ENCODE results near the gene DGCR6L. TPM values are rescaled to one million over a fixed set of nuclear protein-coding genes. Genes with fewer than 3 reads are reported as not detected.
"Not testable (repeated sequence)": the region's sequence is repeated elsewhere in the genome, so short reads cannot be mapped to it uniquely, and the experiment has no call there.

The DGCR6L gene
- total RNA-seq (2021): 50.7 and 59.7 TPM in 2 replicates
- percentile 57 among the genes with signal in this experiment for Bru-seq, nascent RNA
- BruChase-seq, experiment 1, labeled RNA remaining after a 2-hour chase: percentile 63 among the genes with signal in this experiment
- BruChase-seq, experiment 2, labeled RNA remaining after a 6-hour chase: percentile 56 among the genes with signal in this experiment
- long read RNA-seq, transcript DGCR6L-201 (5 exons, 1,154 nt): major isoform, 98 of 130 reads
- long read RNA-seq, transcript DGCR6L-203 (4 exons, 935 nt): minor isoform, 9 of 130 reads
- long read RNA-seq, partial matches to known transcripts: 17 of 130 reads
- long read RNA-seq, other reads (novel, unspliced or antisense): 6 of 130 reads

GRCh38 chr22:20319745-20320658 is at the start of gene DGCR6L:
DGCR6L (minus strand) TSS chr22:20320060; CDS start chr22:20319988, 72 bp downstream.
- ChIA-PET POLR2A (ENCODE audit: low non-redundant PET) (interaction anchor here (0.5 to 0.6 kb wide), 2 partner anchors 88 to 98 kb away, joined by 3 to 24 read pairs; no protein-coding TSS in a partner anchor), CTCF (interaction anchor here (0.7 to 1.2 kb wide), 2 partner anchors 20 to 136 kb away, joined by 3 to 4 read pairs; no protein-coding TSS in a partner anchor)
- Histone ChIP-seq H3K9me3 (ENCODE audit: low read depth, low read length, poor library complexity, severe bottlenecking) (no peaks in the 10 kb centered on the region), H3K27me3 (replicated peaks; ENCODE audit: insufficient read depth, low read depth, low read length, poor library complexity) (no peaks in the 10 kb centered on the region), H3K36me3 (ENCODE audit: insufficient read depth, low read length, poor library complexity, severe bottlenecking) (no peaks in the 10 kb centered on the region), H3K27ac (ENCODE audit: low read depth, low read length, poor library complexity, severe bottlenecking) (peak within 1 kb of the TSS; percentile 96), H3K4me1 (ENCODE audit: insufficient read depth, low read length, poor library complexity, severe bottlenecking) (peaks cover 3% of the 10 kb centered on the region), H3K4me3 (ENCODE audit: low read depth, low read length, poor library complexity, severe bottlenecking) (peak within 1 kb of the TSS; percentile 95)
- intact Hi-C loops (cut with micrococcal nuclease; ENCODE audit: unreplicated experiment): loop anchor here (1.0 kb wide), 1 partner anchor 21 kb away; no protein-coding TSS in a partner anchor
- peak; percentile 98 for DNase-seq (ENCODE audit: low spot score)
- BruUV-seq (replicated peaks): no TSS peak
- TF ChIP-seq EZH2 (IDR thresholded peaks at IDR 0.05; ENCODE audit: borderline replicate concordance, low read depth, low read length, poor library complexity, severe bottlenecking) (no peak), CTCF (conservative IDR thresholded peaks at IDR 0.05; ENCODE audit: low read depth, low read length) (no peak)

- H3K27ac ChIP-seq (ENCODE audit: low read depth, low read length, poor library complexity, severe bottlenecking); POLR2A ChIA-PET (ENCODE audit: low non-redundant PET); H3K4me3 ChIP-seq (ENCODE audit: low read depth, low read length, poor library complexity, severe bottlenecking); intact Hi-C loops (cut with micrococcal nuclease; ENCODE audit: unreplicated experiment); H3K4me1 ChIP-seq (ENCODE audit: insufficient read depth, low read length, poor library complexity, severe bottlenecking); H3K36me3 ChIP-seq (ENCODE audit: insufficient read depth, low read length, poor library complexity, severe bottlenecking); DNase-seq (ENCODE audit: low spot score); H3K9me3 ChIP-seq (ENCODE audit: low read depth, low read length, poor library complexity, severe bottlenecking); CTCF ChIA-PET; H3K27me3 ChIP-seq (replicated peaks; ENCODE audit: insufficient read depth, low read depth, low read length, poor library complexity); BruUV-seq (replicated peaks): not testable (repeated sequence)
Observed at GRCh38 chr22:20368875-20369274, 49.0 kb upstream of the DGCR6L start.

- H3K36me3 ChIP-seq (ENCODE audit: insufficient read depth, low read length, poor library complexity, severe bottlenecking); H3K27ac ChIP-seq (ENCODE audit: low read depth, low read length, poor library complexity, severe bottlenecking); H3K4me3 ChIP-seq (ENCODE audit: low read depth, low read length, poor library complexity, severe bottlenecking); POLR2A ChIA-PET (ENCODE audit: low non-redundant PET); H3K27me3 ChIP-seq (replicated peaks; ENCODE audit: insufficient read depth, low read depth, low read length, poor library complexity); DNase-seq (ENCODE audit: low spot score); CTCF ChIA-PET; BruUV-seq (replicated peaks); H3K9me3 ChIP-seq (ENCODE audit: low read depth, low read length, poor library complexity, severe bottlenecking); intact Hi-C loops (cut with micrococcal nuclease; ENCODE audit: unreplicated experiment); H3K4me1 ChIP-seq (ENCODE audit: insufficient read depth, low read length, poor library complexity, severe bottlenecking): not testable (repeated sequence)
Observed at GRCh38 chr22:20366841-20367240, 47.0 kb upstream of the DGCR6L start.

GRCh38 chr22:20364335-20365260 is 44.7 kb upstream of the DGCR6L start:
- intact Hi-C loops (cut with micrococcal nuclease; ENCODE audit: unreplicated experiment); POLR2A ChIA-PET (ENCODE audit: low non-redundant PET); H3K27ac ChIP-seq (ENCODE audit: low read depth, low read length, poor library complexity, severe bottlenecking); H3K36me3 ChIP-seq (ENCODE audit: insufficient read depth, low read length, poor library complexity, severe bottlenecking); CTCF ChIA-PET; H3K9me3 ChIP-seq (ENCODE audit: low read depth, low read length, poor library complexity, severe bottlenecking); H3K27me3 ChIP-seq (replicated peaks; ENCODE audit: insufficient read depth, low read depth, low read length, poor library complexity); H3K4me1 ChIP-seq (ENCODE audit: insufficient read depth, low read length, poor library complexity, severe bottlenecking); H3K4me3 ChIP-seq (ENCODE audit: low read depth, low read length, poor library complexity, severe bottlenecking); BruUV-seq (replicated peaks): not testable (repeated sequence)
- peak; percentile 27 for DNase-seq (ENCODE audit: low spot score)

- BruUV-seq (replicated peaks); CTCF ChIA-PET: not testable (repeated sequence)
Observed at GRCh38 chr22:20362403-20362802, 42.5 kb upstream of the DGCR6L start.

GRCh38 chr22:20361752-20362229 is 41.9 kb upstream of the DGCR6L start:
- CTCF ChIA-PET; H3K4me3 ChIP-seq (ENCODE audit: low read depth, low read length, poor library complexity, severe bottlenecking); POLR2A ChIA-PET (ENCODE audit: low non-redundant PET); intact Hi-C loops (cut with micrococcal nuclease; ENCODE audit: unreplicated experiment); H3K27ac ChIP-seq (ENCODE audit: low read depth, low read length, poor library complexity, severe bottlenecking); H3K27me3 ChIP-seq (replicated peaks; ENCODE audit: insufficient read depth, low read depth, low read length, poor library complexity); BruUV-seq (replicated peaks); H3K36me3 ChIP-seq (ENCODE audit: insufficient read depth, low read length, poor library complexity, severe bottlenecking); DNase-seq (ENCODE audit: low spot score); H3K9me3 ChIP-seq (ENCODE audit: low read depth, low read length, poor library complexity, severe bottlenecking); H3K4me1 ChIP-seq (ENCODE audit: insufficient read depth, low read length, poor library complexity, severe bottlenecking): not testable (repeated sequence)

More at GRCh38 chr22:20362403-20362802, 42.5 kb upstream of the DGCR6L start:
- intact Hi-C loops (cut with micrococcal nuclease; ENCODE audit: unreplicated experiment); H3K4me3 ChIP-seq (ENCODE audit: low read depth, low read length, poor library complexity, severe bottlenecking); DNase-seq (ENCODE audit: low spot score); H3K36me3 ChIP-seq (ENCODE audit: insufficient read depth, low read length, poor library complexity, severe bottlenecking); H3K9me3 ChIP-seq (ENCODE audit: low read depth, low read length, poor library complexity, severe bottlenecking); H3K4me1 ChIP-seq (ENCODE audit: insufficient read depth, low read length, poor library complexity, severe bottlenecking); POLR2A ChIA-PET (ENCODE audit: low non-redundant PET); H3K27ac ChIP-seq (ENCODE audit: low read depth, low read length, poor library complexity, severe bottlenecking); H3K27me3 ChIP-seq (replicated peaks; ENCODE audit: insufficient read depth, low read depth, low read length, poor library complexity): not testable (repeated sequence)

Measured in A673 (cell line).